Loucy (cell line): ENCODE data around the gene MFSD6.

Experiments used
- CTCF ChIP-seq: fragments of 200-600 bp; sonication (generic); conservative IDR thresholded peaks from 2 replicates; pipeline ENCODE4 v1.5.1; 2014; ENCODE audit warnings: mild to moderate bottlenecking, antibody characterized with exemption, low read length
- EZH2phosphoT487 ChIP-seq: fragments of 200-600 bp; IDR thresholded peaks from 2 replicates; pipeline ENCODE4 v1.6.1; 2018; ENCODE audit warnings: antibody characterized with exemption, mild to moderate bottlenecking, moderate library complexity, borderline replicate concordance

- no peak for TF ChIP-seq CTCF
- TF ChIP-seq EZH2phosphoT487, result no peak
Observed at GRCh38 chr2:190497428-190497827, 89.3 kb downstream of the MFSD6 start.
